ENCODE data around the gene PTPRM. TPM values are rescaled to one million over a fixed set of nuclear protein-coding genes. Genes with fewer than 3 reads are reported as not detected.

The PTPRM gene
- total and polyA plus RNA-seq, 4 donors = 61.1 to 146 (median 87.5) TPM

- no peak overlapping the region for H3K27ac ChIP-seq (ENCODE audit: low read depth in 1 of 2, low read length in 1 of 2)
- no peak for ATAC-seq (ENCODE audit: insufficient read depth, low FRiP score)
- H3K36me3 ChIP-seq (ENCODE audit: control insufficient read depth in 4 of 4, insufficient read depth in 4 of 4, low read length in 4 of 4) = no peaks in the 10 kb centered on the region
- H3K9ac ChIP-seq (ENCODE audit: insufficient read depth in 1 of 2, low read length in 2 of 2) = peak overlapping the region in 1 of 2 donors; percentile 34
- H3K4me1 ChIP-seq (ENCODE audit: control insufficient read depth in 5 of 5, insufficient read depth in 5 of 5, low read length in 5 of 5) = peaks cover 4 to 32% (median 23%) of the 10 kb centered on the region in 5 donors
- DNase-seq = peak in 2 of 3 donors; percentile 78 to 90
- no peaks in the 10 kb centered on the region for H3K9me3 ChIP-seq (ENCODE audit: control insufficient read depth in 4 of 4, insufficient read depth in 3 of 4, low read length in 3 of 4)
- H3K27me3 ChIP-seq (ENCODE audit: control insufficient read depth in 3 of 3, insufficient read depth in 3 of 3, low read length in 2 of 3) = no peaks in the 10 kb centered on the region
- TF ChIP-seq CTCF (IDR thresholded peaks at IDR 0.05; ENCODE audit: control extremely low read depth, extremely low read depth) = no peak
- 28 to 37% methylated on average over 1 of the region's 1 CpG for WGBS, 2 donors
- H3K4me3 ChIP-seq = no peak overlapping the region
These were observed 23.9 kb downstream of the PTPRM start for GRCh38 chr18:7590826-7591560.

GRCh38 chr18:7592305-7593071 is 25.4 kb downstream of the PTPRM start:
- no peak for DNase-seq
- no peak for TF ChIP-seq CTCF (IDR thresholded peaks at IDR 0.05; ENCODE audit: control extremely low read depth, extremely low read depth)

DNA sequence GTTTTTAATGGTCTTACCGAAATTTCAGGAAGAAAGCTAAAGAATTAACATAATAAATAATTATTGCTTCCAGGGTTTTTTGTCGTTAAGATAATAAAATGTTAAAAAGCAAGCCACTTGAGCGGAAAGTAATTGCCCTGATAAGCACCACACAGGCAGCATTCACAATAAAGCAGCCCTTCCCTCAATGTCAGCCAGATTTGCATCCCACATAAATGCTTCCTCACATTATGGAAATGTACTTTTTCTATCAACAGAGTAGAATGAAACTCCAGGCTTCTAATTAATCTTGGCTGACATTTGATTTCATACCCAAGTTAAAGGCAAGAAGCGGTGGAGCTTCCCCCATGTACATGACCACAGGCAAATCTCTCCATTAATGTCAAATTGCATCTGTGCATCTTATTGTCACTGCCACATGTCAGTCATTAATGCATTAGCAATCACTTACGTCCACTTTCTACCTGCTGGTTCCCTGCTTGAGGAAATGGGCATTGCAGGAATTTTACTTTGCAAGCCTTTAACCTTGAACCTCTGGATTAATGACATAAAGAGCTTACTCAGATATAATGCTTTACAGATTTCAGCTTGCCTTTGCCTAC is 26.2 kb downstream of the PTPRM start:
- WGBS, 2 donors = 84 to 89% methylated on average over 5 of the region's 5 CpGs
- Histone ChIP-seq H3K9ac (ENCODE audit: insufficient read depth in 1 of 2, low read length in 2 of 2) (no peak overlapping the region), H3K27me3 (ENCODE audit: control insufficient read depth in 3 of 3, insufficient read depth in 3 of 3, low read length in 2 of 3) (no peaks in the 10 kb centered on the region), H3K9me3 (ENCODE audit: control insufficient read depth in 4 of 4, insufficient read depth in 3 of 4, low read length in 3 of 4) (no peaks in the 10 kb centered on the region), H3K36me3 (ENCODE audit: control insufficient read depth in 4 of 4, insufficient read depth in 4 of 4, low read length in 4 of 4) (no peaks in the 10 kb centered on the region), H3K4me1 (ENCODE audit: control insufficient read depth in 5 of 5, insufficient read depth in 5 of 5, low read length in 5 of 5) (peaks cover 5 to 32% (median 22%) of the 10 kb centered on the region in 5 donors), H3K27ac (ENCODE audit: low read depth in 1 of 2, low read length in 1 of 2) (no peak overlapping the region), H3K4me3 (no peak overlapping the region)
- no peak for TF ChIP-seq CTCF (IDR thresholded peaks at IDR 0.05; ENCODE audit: control extremely low read depth, extremely low read depth)
- DNase-seq (no peak), ATAC-seq (ENCODE audit: insufficient read depth, low FRiP score) (no peak)

More at GRCh38 chr18:7592305-7593071, 25.4 kb downstream of the PTPRM start:
- WGBS, 2 donors = 66 to 71% methylated on average over 4 of the region's 4 CpGs
- Histone ChIP-seq H3K9ac (ENCODE audit: insufficient read depth in 1 of 2, low read length in 2 of 2) (peak overlapping the region in 1 of 2 donors; percentile 28), H3K27ac (ENCODE audit: low read depth in 1 of 2, low read length in 1 of 2) (no peak overlapping the region), H3K4me3 (no peak overlapping the region), H3K9me3 (ENCODE audit: control insufficient read depth in 4 of 4, insufficient read depth in 3 of 4, low read length in 3 of 4) (no peaks in the 10 kb centered on the region), H3K4me1 (ENCODE audit: control insufficient read depth in 5 of 5, insufficient read depth in 5 of 5, low read length in 5 of 5) (peaks cover 5 to 30% (median 17%) of the 10 kb centered on the region in 5 donors), H3K36me3 (ENCODE audit: control insufficient read depth in 4 of 4, insufficient read depth in 4 of 4, low read length in 4 of 4) (no peaks in the 10 kb centered on the region), H3K27me3 (ENCODE audit: control insufficient read depth in 3 of 3, insufficient read depth in 3 of 3, low read length in 2 of 3) (no peaks in the 10 kb centered on the region)
- ATAC-seq (ENCODE audit: insufficient read depth, low FRiP score) = no peak

Data from lung (tissue), 12 donors.